Fibroblast of mammary gland (primary cell): ENCODE data around the gene C21orf58.

Source experiments
- DNase-seq: peaks from one replicate; pipeline ENCODE4 v3.0.0-alpha.2; 2010; ENCODE audit warnings: low read depth
- H3K4me3 ChIP-seq: 2 replicates; pipeline ENCODE4 v1.5.1; 2011; ENCODE audit warnings: low read depth, mild to moderate bottlenecking, low read length, moderate library complexity; ENCODE audit not compliant: control insufficient read depth
- TF ChIP-seq, protein P1 (sequence below): conservative IDR thresholded peaks from 2 replicates; pipeline ENCODE4 v1.5.1; 2011; ENCODE audit warnings: low read depth, low read length, inconsistent platforms; ENCODE audit not compliant: control insufficient read depth, insufficient read depth

C21orf58 gene

GRCh38 chr21:46308431-46308830, 15.2 kb downstream of the C21orf58 start:
- no peak for DNase-seq
- no peak overlapping the region for H3K4me3 ChIP-seq
- TF ChIP-seq, protein P1, sequence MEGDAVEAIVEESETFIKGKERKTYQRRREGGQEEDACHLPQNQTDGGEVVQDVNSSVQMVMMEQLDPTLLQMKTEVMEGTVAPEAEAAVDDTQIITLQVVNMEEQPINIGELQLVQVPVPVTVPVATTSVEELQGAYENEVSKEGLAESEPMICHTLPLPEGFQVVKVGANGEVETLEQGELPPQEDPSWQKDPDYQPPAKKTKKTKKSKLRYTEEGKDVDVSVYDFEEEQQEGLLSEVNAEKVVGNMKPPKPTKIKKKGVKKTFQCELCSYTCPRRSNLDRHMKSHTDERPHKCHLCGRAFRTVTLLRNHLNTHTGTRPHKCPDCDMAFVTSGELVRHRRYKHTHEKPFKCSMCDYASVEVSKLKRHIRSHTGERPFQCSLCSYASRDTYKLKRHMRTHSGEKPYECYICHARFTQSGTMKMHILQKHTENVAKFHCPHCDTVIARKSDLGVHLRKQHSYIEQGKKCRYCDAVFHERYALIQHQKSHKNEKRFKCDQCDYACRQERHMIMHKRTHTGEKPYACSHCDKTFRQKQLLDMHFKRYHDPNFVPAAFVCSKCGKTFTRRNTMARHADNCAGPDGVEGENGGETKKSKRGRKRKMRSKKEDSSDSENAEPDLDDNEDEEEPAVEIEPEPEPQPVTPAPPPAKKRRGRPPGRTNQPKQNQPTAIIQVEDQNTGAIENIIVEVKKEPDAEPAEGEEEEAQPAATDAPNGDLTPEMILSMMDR: no peak

- DNase-seq: peak; percentile 69
- TF ChIP-seq, protein P1: no peak
Observed at GRCh38 chr21:46307625-46308024, 16.0 kb downstream of the C21orf58 start.

GRCh38 chr21:46304955-46305354, 18.7 kb downstream of the C21orf58 start:
- no peak overlapping the region for H3K4me3 ChIP-seq
- DNase-seq: no peak
- TF ChIP-seq, protein P1: no peak

More at GRCh38 chr21:46307625-46308024, 16.0 kb downstream of the C21orf58 start:
- H3K4me3 ChIP-seq: no peak overlapping the region

DNA sequence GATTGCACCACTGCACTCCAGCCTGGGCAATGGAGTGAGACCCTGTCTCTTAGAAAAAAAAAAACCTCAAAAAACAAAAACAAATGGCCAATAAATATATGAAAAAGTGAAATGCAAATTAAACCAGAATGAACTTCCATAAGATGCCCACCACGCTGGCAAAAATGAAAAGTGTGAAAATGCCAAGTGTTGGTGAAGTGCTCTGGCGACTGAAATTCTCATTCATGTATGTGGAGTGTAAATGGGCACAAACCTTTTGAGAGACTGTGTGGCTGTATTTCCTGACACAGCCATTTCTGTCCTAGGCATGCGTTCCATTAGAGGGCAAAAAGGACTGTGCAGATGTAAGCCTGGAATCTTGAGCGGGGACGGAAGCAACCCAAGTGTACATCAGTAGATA, 19.2 kb downstream of the C21orf58 start:
- DNase-seq: no peak
- TF ChIP-seq, protein P1: no peak
- no peak overlapping the region for H3K4me3 ChIP-seq

GRCh38 chr21:46301759-46302158, 21.9 kb downstream of the C21orf58 start:
- DNase-seq: no peak
- H3K4me3 ChIP-seq: no peak overlapping the region
- TF ChIP-seq, protein P1: no peak

- no peak for DNase-seq
- TF ChIP-seq, protein P1: no peak
- no peak overlapping the region for H3K4me3 ChIP-seq
Observed at GRCh38 chr21:46299167-46299566, 24.5 kb downstream of the C21orf58 start.
